Measurements from ENCODE around the gene PPP1R9B.

Gene PPP1R9B

GRCh38 chr17:50155115-50155819 is 4.8 kb upstream of the PPP1R9B start:
- DNase-seq (ENCODE audit: low read depth) = no peak

- DNase-seq (ENCODE audit: low read depth) = no peak
Measured at GRCh38 chr17:50154604-50155003, 4.1 kb upstream of the PPP1R9B start.

- DNase-seq (ENCODE audit: low read depth) = no peak
Measured at GRCh38 chr17:50153650-50154575, 3.4 kb upstream of the PPP1R9B start.

- DNase-seq (ENCODE audit: low read depth) = no peak
Measured at GRCh38 chr17:50152736-50153135, 2.3 kb upstream of the PPP1R9B start.

DNA sequence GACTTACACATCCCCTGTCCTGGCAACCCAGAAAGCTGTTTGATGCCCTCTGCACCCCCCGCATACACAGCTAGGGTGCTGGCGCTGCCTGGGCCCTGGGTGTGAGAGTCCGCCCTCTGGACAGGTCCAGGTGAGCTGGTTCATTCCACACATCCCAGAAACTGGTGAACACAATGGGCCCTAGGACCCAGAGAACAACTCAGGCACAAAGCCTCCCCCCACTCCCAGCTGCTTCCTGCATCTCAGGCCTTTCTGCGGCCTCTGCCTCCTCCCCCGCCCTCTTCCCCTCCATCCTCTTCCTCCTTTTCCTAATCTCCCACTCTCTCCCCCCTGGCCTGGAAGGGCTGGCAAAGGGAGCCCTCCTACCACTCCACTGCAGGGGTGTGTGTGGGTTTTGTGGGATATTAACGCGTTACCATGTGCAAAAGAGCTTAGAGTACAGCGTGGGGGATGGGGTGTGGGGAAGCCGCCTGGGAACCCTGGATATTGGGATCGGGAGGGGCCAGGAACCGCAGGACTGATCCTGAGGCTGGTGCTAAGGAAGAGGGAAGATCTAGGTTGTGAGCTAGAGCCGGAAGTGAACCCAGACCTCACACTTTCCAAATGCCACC is 1.6 kb upstream of the PPP1R9B start:
- no peak for DNase-seq (ENCODE audit: low read depth)

DNA sequence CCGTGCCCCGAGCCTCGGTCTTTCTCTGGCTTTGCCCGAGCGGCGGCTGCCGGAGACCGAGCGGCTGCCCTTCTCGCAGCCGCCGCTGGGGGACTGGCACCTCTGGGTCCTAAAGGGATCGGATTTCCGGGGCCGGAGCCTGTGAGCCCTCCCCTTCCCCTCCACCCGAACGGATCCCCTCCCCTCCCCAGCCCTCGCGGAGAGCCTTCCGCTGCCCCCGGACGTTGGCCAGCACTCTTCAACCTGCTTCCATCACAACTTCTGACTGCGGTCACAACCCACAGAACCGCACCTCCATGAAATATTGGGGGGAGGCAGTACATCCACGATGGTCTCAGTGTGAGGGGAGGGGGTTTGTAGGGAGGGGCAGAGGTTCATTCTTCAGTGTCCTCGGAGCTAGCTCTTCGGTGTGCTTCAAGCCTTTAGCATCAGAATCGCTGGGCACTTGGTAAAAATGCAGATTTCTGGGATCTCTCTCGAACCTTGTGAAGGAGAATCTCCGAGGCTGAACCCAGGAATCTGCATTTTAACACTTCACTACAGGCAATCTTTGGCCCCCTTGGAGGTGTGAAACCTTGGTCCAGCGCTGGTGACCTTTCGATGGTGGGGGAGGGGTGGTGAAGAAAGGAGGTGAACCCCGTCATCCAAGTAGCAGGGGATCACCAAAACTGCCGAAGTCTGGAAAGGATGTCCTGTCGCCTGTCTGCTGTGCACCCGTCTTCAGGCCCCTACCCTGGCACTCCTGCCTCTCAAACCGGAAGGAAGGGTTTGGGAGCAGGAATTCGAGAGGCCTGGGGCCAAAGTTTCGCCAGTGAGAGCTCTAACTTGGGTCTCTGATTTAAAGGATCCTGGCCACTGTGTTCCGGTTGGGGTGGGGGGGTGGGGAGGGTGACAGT is 812 bp upstream of the PPP1R9B start:
- DNase-seq (ENCODE audit: low read depth) = peak; percentile 75

DNA sequence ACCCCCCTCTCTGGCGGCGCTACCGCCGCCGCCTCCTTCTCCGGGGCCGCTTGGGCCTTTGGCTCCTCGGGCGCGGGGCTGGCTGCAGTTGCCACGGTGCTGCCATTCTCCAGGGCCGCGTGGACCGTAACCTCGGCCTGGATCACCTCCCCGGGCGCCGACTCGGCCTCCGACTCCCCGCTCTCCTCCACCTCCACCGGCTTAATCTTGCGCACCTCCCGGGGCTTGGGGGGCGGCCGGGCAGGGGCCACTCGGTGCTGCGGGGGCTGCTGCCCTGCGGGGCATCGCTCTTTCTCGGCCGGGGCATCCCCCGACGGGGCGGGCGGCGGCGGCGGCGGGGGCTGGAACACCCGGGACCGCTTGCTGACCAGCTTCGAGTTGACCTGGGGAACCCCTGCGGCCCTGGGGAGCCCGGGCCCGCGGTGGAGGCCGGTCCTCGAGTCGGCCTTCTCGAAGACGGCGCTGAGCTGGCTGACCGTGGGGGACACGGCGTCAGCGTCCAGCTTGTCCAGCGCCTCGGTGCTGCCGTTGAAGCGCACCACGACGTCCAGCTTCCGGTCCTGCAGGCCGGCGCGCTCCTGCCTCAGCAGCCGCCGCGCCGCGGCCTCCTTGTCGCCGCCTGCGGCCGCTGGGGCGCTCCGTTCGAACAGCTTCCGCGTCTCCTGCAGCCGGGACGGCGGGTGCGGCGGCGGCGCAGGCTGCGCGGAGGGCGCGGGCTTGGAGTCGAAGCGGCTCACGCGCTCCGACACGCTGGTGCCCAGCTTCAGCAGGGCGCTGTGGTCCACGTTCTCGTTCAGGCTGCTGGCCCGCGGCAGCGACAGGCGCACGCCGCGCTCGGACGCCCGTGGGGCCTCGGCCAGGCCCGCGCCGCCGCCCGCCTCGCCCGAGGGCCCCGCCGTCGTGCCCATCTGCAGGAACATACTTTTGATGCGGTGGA is 792 bp downstream of the PPP1R9B start:
- no peak for DNase-seq (ENCODE audit: low read depth)

DNA sequence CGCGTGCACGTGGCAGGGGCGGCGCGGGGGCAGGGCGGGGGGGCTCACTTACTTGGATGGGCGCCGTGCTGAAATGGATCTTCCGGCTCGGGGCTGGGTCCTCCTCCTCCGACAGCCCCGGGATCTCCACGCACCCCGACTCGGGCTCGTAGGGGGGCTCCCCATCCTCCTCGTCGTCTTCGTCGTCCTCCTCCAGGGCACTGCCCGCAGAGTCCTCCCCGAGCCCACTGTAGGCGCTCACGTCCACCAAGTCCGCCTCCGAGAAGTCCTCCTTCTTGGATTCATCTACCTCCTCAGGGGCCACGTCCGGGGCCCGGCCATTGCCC is 1.4 kb downstream of the PPP1R9B start:
- DNase-seq (ENCODE audit: low read depth) = no peak

GRCh38 chr17:50148226-50149090 is 2.0 kb downstream of the PPP1R9B start:
- peak; percentile 60 for DNase-seq (ENCODE audit: low read depth)

- no peak for DNase-seq (ENCODE audit: low read depth)
Measured at GRCh38 chr17:50147841-50148225, 2.6 kb downstream of the PPP1R9B start.

GRCh38 chr17:50146927-50147665 is 3.4 kb downstream of the PPP1R9B start:
- no peak for DNase-seq (ENCODE audit: low read depth)

GRCh38 chr17:50146230-50146926 is 4.1 kb downstream of the PPP1R9B start:
- no peak for DNase-seq (ENCODE audit: low read depth)

DNA sequence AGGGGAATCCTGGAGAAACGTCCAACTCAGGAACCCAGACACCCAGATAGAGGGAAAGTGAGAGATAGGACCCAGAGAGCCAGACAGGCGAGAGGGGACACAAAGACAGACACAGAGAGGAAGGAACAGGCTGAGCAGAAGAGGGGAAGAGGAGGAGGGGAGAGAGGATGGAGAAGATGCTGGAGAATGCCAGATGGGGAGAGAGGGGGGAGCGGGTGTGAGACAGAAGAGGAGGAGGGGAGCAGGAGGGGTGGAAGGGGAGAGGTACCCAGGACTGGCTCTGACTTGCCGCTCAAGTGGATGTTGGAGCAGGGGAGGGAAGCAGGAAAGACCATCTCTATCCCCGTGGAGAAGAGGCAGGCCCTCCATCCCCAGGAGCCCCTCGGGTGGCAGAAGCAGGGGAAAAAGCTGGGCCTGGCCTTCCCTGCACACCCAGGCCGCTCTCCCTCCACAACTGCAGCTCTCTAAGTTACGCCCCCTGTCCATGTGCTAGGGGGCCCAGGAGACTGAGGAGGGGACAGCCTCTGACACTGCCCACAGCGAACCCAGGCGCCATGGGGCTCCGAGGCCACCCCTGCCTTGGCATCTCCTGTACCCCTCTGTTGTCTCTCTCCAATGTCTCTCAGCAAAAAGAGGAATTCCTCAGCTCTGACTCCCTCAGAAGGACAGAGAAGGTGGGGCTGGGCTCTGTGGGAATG is 4.8 kb downstream of the PPP1R9B start:
- DNase-seq (ENCODE audit: low read depth) = no peak

DNA sequence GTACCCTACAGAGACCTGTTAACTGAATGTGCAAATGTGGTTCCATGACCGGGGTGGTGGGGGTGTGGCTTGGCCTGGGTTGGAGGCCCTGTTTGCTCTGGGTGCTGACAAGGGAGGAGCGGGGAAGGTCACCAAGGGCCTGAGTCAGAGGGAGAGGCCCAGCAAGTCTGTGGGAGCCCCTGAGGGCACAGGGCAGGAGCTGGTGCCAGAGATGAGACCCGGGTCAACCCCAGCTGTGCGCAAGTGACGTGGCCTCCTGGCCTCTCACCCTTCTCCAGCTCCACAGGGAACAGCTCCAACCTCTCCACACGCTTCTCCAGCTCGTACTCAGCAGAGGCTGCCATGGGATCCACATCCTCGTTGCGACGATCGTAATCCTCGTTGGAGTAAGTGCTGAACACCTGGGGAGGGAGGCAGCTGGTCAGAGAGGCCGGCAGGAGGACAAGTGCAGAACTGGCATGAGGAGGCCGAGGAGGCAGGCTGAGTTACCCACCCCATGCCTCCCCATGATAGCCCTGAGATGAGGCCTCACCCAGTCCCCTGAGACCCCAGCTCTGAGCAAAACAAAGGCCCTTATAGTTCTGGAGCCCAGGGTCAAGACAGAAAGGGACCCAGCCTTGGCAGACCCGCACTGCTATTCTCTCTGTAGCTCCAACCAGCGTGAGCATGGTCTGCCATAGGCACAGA is 5.5 kb downstream of the PPP1R9B start:
- no peak for DNase-seq (ENCODE audit: low read depth)

- DNase-seq (ENCODE audit: low read depth) = no peak
Measured at GRCh38 chr17:50144355-50144754, 6.1 kb downstream of the PPP1R9B start.

DNA sequence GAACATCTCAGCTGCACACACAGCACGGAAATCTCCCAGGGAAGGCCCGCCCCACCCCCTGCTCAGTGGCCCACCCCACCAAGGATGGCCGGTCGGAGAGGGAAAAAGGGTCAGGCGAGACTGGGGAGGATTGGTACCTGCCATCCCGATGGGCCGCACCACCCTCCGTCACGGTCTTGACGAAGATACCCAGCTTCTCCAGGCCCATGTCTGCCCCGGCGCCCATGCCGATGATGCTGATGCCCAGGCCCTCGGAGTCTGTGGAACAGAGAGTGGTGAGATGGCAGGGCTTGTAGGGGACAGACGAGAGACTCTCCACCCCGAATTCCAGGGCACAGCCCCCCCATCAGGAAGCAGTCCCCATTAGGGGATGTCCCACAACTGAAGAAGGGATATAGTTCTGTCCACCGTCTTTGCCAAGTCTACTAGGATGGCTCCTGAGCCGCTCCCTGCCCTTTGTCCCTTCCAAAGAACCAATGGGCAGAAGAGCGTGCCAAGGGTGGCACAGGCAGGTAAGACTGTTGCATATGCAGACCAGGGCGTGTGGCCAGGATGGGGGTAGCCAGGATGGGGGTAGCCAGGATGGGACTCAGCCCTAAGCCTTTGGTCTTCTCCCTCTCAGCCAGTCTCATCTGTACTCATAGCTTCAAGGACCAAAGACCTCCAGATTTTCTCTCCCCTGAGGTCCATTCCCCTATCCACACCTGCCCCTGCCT is 6.9 kb downstream of the PPP1R9B start:
- DNase-seq (ENCODE audit: low read depth) = no peak

DNA sequence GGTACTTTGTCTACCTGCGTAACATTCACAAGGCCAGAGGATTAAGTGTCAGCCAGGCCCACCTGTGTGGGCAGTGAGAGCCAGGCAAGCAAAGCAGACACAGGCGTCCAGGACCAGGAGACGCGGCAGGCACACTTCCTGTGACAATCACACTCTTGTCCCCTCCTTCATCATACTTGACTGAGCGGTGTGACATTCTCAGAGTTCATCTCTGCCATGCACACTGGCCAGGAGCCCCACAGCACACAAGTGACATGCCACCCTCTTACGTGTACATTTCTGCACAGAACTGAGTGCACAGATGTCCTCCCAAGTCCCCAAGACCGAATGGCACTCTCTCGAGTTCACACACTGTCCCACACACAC is 8.7 kb downstream of the PPP1R9B start:
- no peak for DNase-seq (ENCODE audit: low read depth)
